Body of pancreas (tissue), 4 donors: ENCODE measurements around the gene KRTCAP3.

Source experiments
- CTCF ChIP-seq, 7 experiments: fragments of 450-650 bp in 4 of 7; fragments of 200-600 bp in 3 of 7; sonication (generic) in 3 of 7; IDR thresholded peaks; one replicate each; pipeline ENCODE4 v1.5.1; 2016 to 2019; ENCODE audit warnings: antibody characterized with exemption in 7 of 7
- POLR2A ChIP-seq, 3 donors: fragments of 450-650 bp; IDR thresholded peaks; one replicate each; pipeline ENCODE4 v1.6.1; 2016; ENCODE audit warnings: antibody characterized with exemption in 3 of 3, mild to moderate bottlenecking in 2 of 3

DNA sequence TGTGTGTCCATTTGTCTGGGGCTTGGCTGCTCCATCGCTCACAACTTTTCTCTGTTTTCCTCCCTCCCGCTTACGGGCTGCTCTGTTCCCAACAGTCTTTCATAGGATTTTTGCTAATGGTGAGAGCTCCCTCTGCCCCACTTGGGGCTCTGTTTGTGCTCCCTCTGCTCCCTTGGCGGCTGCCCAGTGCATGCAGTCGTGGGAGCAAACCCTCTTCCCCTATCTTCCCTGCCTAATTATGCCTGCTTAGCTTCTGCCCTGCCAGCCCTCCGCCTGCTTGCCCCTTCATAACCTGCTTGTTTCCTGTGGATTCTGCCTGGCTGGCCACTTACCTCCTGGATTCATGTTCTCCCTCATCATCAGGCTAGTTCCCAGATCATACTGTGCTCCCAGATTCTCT is 6.6 kb upstream of the KRTCAP3 start:
- TF ChIP-seq CTCF (IDR thresholded peaks at IDR 0.05) (no peak), POLR2A (IDR thresholded peaks at IDR 0.05) (no peak)
